PC-9 (cell line): ENCODE measurements around the gene GCK. TPM values are rescaled to one million over a fixed set of nuclear protein-coding genes. Genes with fewer than 3 reads are reported as not detected.
A peak's percentile ranks its signal among the peaks of the same experiment; 100 is the strongest.

Experiments used
- BruUV-seq: library from RNA; stranded (reverse); fragments of 400-500 nt; replicated peaks from 2 replicates; lab custom pipeline; 2021; lab: Mats Ljungman, UMichigan
- CTCF ChIA-PET: fragments of 300-600 bp; sonication (Branson Sonifier 250); formaldehyde crosslinking; loops from one replicate; lab custom pipeline; 2022; ENCODE audit warnings: antibody characterized with exemption; lab: Charles Lee
- POLR2A ChIA-PET: fragments of 300-600 bp; sonication (Branson Sonifier 250); formaldehyde crosslinking; loops from one replicate; lab custom pipeline; 2022; ENCODE audit warnings: antibody characterized with exemption; ENCODE audit not compliant: unreplicated experiment; lab: Charles Lee
- DNase-seq, 2 experiments: peaks; one replicate each; pipeline versions ENCODE4 v3.0.0 to v3.0.0-alpha.2; 2015 to 2022; ENCODE audit warnings: mixed read lengths in 1 of 2
- H2AFZ ChIP-seq: fragments of 200-600 bp; sonication (generic); 2 replicates; pipeline ENCODE4 v1.8.1; 2017; ENCODE audit warnings: antibody characterized with exemption
- H3F3A ChIP-seq: fragments of 200-600 bp; sonication (generic); 2 replicates; pipeline ENCODE4 v1.8.1; 2017; ENCODE audit warnings: antibody characterized with exemption, mild to moderate bottlenecking, low read depth; ENCODE audit not compliant: insufficient read depth
- H3K27ac ChIP-seq: fragments of 200-600 bp; sonication (generic); 2 replicates; pipeline ENCODE4 v1.6.1; 2016; ENCODE audit warnings: mixed run types
- H3K27me3 ChIP-seq: fragments of 200-600 bp; sonication (generic); 2 replicates; pipeline ENCODE4 v1.6.1; 2016; ENCODE audit warnings: low read depth, mixed run types; ENCODE audit not compliant: insufficient read depth
- H3K36me3 ChIP-seq: fragments of 200-600 bp; sonication (generic); 2 replicates; pipeline ENCODE4 v1.6.1; 2016; ENCODE audit warnings: low read depth, mixed run types
- H3K4me1 ChIP-seq: fragments of 200-600 bp; sonication (generic); replicated peaks from 2 replicates; pipeline ENCODE4 v1.6.1; 2016; ENCODE audit warnings: mixed run types; ENCODE audit not compliant: insufficient read depth
- H3K4me2 ChIP-seq: fragments of 200-600 bp; sonication (generic); 2 replicates; pipeline ENCODE4 v1.6.1; 2017; ENCODE audit warnings: mixed run types
- H3K4me3 ChIP-seq: fragments of 200-600 bp; sonication (generic); 2 replicates; pipeline ENCODE4 v1.6.1; 2016; ENCODE audit warnings: mixed run types
- H3K79me2 ChIP-seq: fragments of 200-600 bp; sonication (generic); 2 replicates; pipeline ENCODE4 v1.6.1; 2017; ENCODE audit warnings: low read depth, mixed run types
- H3K9me2 ChIP-seq: fragments of 200-600 bp; sonication (generic); 2 replicates; pipeline ENCODE4 v1.8.1; 2017; ENCODE audit warnings: mild to moderate bottlenecking; ENCODE audit not compliant: insufficient read depth
- H3K9me3 ChIP-seq: fragments of 200-600 bp; sonication (generic); 2 replicates; pipeline ENCODE4 v1.8.1; 2016; ENCODE audit warnings: low read depth; ENCODE audit not compliant: insufficient read depth
- H4K20me1 ChIP-seq: fragments of 200-600 bp; sonication (generic); 2 replicates; pipeline ENCODE4 v1.8.1; 2017; ENCODE audit not compliant: insufficient read depth
- EZH2 ChIP-seq: fragments of 200-600 bp; sonication (generic); IDR thresholded peaks from 2 replicates; pipeline ENCODE4 v1.8.0; 2017; ENCODE audit warnings: antibody characterized with exemption, low read depth
- intact Hi-C: fragments of 100-400 bp; cut with micrococcal nuclease; formaldehyde crosslinking; loops from one replicate; pipeline ENCODE4 v1.10.0; 2022; ENCODE audit not compliant: unreplicated experiment
- total RNA-seq: library from RNA; stranded (reverse); gene quantifications from 2 replicates; pipeline ENCODE4 v1.2.3, GENCODE V29; 2021
- TF ChIP-seq, protein P1 (sequence below): fragments of 200-600 bp; sonication (generic); conservative IDR thresholded peaks from 2 replicates; pipeline ENCODE4 v1.6.1; 2017; ENCODE audit warnings: mixed run types, antibody characterized with exemption, mild to moderate bottlenecking, moderate library complexity

GCK gene
- total RNA-seq, 1 experiment from 2014 or later = not detected

DNA sequence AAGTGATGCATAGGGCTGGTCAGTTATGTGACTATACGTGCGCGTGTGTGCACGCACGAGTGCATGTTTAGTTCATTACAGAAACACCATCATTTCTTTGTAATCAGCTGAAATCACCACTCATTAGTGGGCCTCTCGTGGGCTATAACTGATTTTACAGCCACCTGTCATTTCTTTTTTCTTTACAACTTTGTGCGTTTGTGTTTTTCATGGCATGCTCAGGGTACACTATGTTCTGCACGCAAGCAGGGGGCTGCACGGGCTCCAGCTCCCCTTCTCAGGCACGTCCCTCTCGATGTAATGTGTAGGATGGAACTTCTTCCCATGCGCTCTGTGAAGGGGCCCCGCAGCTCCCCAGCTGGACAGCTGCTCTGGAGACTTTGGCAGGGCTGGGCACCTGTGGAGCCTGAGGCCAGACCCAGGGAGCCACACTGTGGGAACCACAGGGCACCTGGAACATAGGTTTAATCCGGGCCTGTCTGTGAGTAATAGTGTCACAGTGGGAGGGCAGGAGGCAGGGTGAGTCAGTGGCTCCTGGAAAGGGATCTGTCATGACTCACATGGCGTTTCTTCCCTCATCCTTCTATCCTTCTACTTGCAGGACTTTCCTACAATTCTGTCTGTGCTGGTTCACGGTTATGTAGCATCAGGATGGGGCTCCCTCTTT lies 4.9 kb downstream of the GCK start:
- H3K9me3 ChIP-seq = peaks cover 5% of the 10 kb centered on the region
- no peaks in the 10 kb centered on the region for H3K36me3 ChIP-seq
- CTCF ChIA-PET = no interaction called here
- H3K4me1 ChIP-seq = peaks cover 51% of the 10 kb centered on the region
- no peak overlapping the region for H3K4me3 ChIP-seq
- POLR2A ChIA-PET = no interaction called here
- peaks cover 36% of the 10 kb centered on the region for H3F3A ChIP-seq
- TF ChIP-seq, protein P1, sequence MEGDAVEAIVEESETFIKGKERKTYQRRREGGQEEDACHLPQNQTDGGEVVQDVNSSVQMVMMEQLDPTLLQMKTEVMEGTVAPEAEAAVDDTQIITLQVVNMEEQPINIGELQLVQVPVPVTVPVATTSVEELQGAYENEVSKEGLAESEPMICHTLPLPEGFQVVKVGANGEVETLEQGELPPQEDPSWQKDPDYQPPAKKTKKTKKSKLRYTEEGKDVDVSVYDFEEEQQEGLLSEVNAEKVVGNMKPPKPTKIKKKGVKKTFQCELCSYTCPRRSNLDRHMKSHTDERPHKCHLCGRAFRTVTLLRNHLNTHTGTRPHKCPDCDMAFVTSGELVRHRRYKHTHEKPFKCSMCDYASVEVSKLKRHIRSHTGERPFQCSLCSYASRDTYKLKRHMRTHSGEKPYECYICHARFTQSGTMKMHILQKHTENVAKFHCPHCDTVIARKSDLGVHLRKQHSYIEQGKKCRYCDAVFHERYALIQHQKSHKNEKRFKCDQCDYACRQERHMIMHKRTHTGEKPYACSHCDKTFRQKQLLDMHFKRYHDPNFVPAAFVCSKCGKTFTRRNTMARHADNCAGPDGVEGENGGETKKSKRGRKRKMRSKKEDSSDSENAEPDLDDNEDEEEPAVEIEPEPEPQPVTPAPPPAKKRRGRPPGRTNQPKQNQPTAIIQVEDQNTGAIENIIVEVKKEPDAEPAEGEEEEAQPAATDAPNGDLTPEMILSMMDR = no peak
- no peak for TF ChIP-seq EZH2
- peak; percentile 90 to 99 for DNase-seq
- H2AFZ ChIP-seq = no peak overlapping the region
- H3K4me2 ChIP-seq = peak overlapping the region; percentile 65
- H3K27me3 ChIP-seq = no peaks in the 10 kb centered on the region
- no peaks in the 10 kb centered on the region for H3K79me2 ChIP-seq
- no peaks in the 10 kb centered on the region for H4K20me1 ChIP-seq
- H3K27ac ChIP-seq = peak overlapping the region; percentile 35
- intact Hi-C loops = loop anchor here (1.0 to 5.0 kb wide), 3 partner anchors 21 to 102 kb away; partner anchors contain the start of gene POLM
- H3K9me2 ChIP-seq = no peaks in the 10 kb centered on the region
- no TSS peak for BruUV-seq

DNA sequence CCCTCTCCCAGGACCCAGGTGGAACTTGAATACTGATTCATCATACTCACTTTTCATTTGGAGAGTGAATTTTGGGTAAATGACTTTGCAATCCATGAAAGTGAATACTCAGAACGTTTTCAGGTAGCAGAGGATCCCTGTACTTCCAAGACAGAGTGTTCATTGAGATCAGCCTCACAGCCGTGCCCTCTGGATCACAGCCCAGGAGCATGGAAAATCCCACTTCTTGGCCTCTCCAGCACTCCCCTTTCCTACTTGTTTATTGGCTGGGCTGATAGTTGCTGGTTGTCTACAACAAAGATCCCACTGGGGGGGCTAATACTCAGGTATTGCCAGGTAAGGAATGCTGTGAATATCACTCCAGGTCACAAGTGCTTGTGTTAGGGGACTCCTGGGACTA lies 5.9 kb downstream of the GCK start:
- ChIA-PET POLR2A (no interaction called here), CTCF (no interaction called here)
- Histone ChIP-seq H3K79me2 (no peaks in the 10 kb centered on the region), H3F3A (peaks cover 36% of the 10 kb centered on the region), H3K36me3 (no peaks in the 10 kb centered on the region), H3K4me3 (no peak overlapping the region), H3K9me2 (no peaks in the 10 kb centered on the region), H3K27me3 (no peaks in the 10 kb centered on the region), H3K9me3 (peaks cover 5% of the 10 kb centered on the region), H3K4me1 (peaks cover 52% of the 10 kb centered on the region), H3K4me2 (no peak overlapping the region), H3K27ac (no peak overlapping the region), H4K20me1 (no peaks in the 10 kb centered on the region), H2AFZ (no peak overlapping the region)
- BruUV-seq = no TSS peak
- intact Hi-C loops = loop anchor here (5.0 kb wide), 2 partner anchors 51 to 101 kb away; partner anchors contain the start of gene POLM
- TF ChIP-seq, protein P1 = no peak
- no peak for TF ChIP-seq EZH2
- no peak for DNase-seq

DNA sequence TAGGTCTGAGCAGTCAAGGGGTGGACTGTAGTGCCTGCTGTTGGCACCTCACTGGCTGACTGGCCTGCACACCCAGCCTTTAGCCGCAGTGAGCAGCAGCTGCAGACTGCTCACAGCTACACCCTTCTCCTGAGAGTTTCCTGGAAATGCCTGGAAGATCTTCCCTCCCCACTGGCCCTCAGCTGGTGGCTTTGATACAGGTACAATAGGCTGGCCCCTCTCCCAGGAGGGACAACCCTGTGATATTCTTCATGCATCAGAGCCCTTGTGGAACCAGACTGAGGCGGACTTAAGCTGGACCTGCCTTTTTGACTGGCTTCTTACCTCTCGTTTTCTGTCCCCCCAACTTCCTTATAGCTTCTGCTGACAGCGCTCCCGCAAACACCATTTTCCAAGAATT lies 6.4 kb downstream of the GCK start:
- TF ChIP-seq, protein P1 = no peak
- no peak for TF ChIP-seq EZH2
- intact Hi-C loops = loop anchor here (5.0 kb wide), 2 partner anchors 51 to 101 kb away; partner anchors contain the start of gene POLM
- H4K20me1 ChIP-seq = no peaks in the 10 kb centered on the region

More for the DNA sequence above, 6.4 kb downstream of the GCK start:
- H3K4me3 ChIP-seq = no peak overlapping the region
- DNase-seq = no peak
- BruUV-seq = no TSS peak
- no peak overlapping the region for H3K27ac ChIP-seq
- H3K36me3 ChIP-seq = no peaks in the 10 kb centered on the region
- peaks cover 5% of the 10 kb centered on the region for H3K9me3 ChIP-seq
- no peak overlapping the region for H2AFZ ChIP-seq
- POLR2A ChIA-PET = no interaction called here
- H3K4me2 ChIP-seq = no peak overlapping the region
- H3K9me2 ChIP-seq = no peaks in the 10 kb centered on the region
- no peaks in the 10 kb centered on the region for H3K27me3 ChIP-seq
- peaks cover 57% of the 10 kb centered on the region for H3K4me1 ChIP-seq
- CTCF ChIA-PET = no interaction called here
- H3K79me2 ChIP-seq = no peaks in the 10 kb centered on the region
- peaks cover 36% of the 10 kb centered on the region for H3F3A ChIP-seq
